NB4 (cell line): Measurements from ENCODE around the gene SPRED3.

Experiments used
- CTCF ChIP-seq: IDR thresholded peaks from one replicate; pipeline ENCODE4 v1.5.1; 2012; ENCODE audit warnings: low read depth, low read length
- MYC ChIP-seq: IDR thresholded peaks from 2 replicates; pipeline ENCODE4 v1.6.1; 2011; ENCODE audit warnings: low read depth, low read length
- POLR2A ChIP-seq: IDR thresholded peaks from 2 replicates; pipeline ENCODE4 v1.6.1; 2011; ENCODE audit warnings: mild to moderate bottlenecking; ENCODE audit not compliant: insufficient read length; ENCODE audit errors: extremely low read depth

GRCh38 chr19:38425810-38426466, 37.4 kb downstream of the SPRED3 start, which contains the start of gene RASGRP4:
- TF ChIP-seq MYC (no peak), POLR2A (no peak), CTCF (no peak)
